GM21825 (cell line): ENCODE measurements around the gene EWSR1.

Source experiments
- ATAC-seq: cut with Tn5 transposase; IDR thresholded peaks from one replicate; pipeline ENCODE4 v1.9.1; 2021; ENCODE audit warnings: mild to moderate bottlenecking, moderate library complexity; ENCODE audit not compliant: unreplicated experiment

EWSR1 gene

DNA sequence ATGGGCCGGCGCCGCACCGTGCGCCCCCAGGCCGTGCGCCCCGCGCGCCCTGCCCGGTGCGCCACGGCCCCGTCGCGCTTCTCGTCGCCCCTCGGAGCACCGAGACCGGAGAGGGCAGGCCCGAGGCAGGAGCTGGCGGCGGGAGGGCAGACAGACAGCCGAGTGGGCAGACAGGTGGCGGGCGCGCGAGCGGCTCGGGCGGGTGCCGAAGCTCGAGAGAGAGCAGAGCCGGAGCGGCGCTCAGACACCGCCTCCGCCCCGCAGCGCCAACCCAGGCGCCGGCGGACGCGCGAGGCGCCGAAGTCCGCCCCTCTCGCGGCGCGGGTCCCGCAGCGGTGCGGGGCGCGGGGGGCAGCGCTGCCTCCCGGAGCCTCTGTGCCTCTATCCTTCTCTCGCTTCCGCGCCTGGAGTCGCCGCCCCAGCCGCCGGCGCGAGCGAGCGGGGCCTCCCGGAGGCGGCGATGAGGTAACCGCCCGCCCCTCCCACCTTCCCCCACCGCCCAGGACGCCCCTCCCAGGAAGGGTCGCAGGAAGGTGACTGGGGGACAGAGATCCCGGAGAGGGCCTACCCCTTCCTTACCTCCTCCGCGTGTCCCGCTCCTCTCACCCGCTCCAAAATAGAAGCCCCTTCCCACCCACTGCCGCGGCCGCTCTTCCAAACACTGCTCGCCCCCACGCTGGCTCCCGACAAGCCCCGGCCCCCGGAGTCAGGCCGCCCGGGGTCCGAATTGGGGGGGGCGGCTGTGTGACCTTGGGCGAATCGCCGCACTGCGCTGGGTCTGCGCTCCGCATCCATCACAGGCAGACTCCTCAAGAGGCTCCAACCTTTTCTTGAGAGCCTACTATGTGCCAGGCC lies 47.4 kb downstream of the EWSR1 start, which contains the start of gene RASL10A:
RASL10A (minus strand) TSS at position 412 of the 855 bp plus-strand sequence. CDS start 451 bp downstream, outside the sequence.
- ATAC-seq: no peak

DNA sequence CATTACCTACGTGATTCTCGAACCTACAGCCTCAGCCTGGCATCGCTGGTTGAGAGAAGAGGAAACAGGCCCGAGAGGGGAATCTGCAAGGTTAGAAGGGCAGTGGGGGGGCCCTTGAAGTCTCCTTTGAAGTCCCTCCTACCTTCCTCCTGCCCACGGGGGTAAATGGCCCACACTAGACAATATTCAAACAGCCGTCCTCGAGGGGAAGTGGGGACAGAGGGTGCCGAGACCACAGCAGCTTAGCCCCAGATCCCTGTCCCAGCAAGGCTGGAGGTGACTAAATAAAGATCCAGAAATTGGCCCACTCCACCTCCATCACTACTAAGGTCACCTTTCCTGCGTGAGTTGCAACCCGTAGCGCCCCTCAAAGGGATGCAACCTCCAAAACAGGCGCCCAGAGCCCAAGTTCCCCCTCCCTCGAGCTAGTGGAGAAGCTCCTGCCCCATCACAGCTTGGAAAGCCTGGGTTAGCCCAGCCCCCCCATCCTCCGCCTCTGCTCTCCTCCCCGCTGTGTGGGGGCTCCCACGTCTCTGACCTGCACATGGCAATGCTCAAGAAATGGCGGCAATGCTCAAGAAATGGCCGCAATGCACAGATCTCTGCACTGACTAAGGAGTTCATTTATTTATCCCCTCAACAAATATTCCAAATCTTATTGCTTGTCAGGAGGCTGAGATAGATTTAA lies 48.2 kb downstream of the EWSR1 start:
- ATAC-seq: no peak

DNA sequence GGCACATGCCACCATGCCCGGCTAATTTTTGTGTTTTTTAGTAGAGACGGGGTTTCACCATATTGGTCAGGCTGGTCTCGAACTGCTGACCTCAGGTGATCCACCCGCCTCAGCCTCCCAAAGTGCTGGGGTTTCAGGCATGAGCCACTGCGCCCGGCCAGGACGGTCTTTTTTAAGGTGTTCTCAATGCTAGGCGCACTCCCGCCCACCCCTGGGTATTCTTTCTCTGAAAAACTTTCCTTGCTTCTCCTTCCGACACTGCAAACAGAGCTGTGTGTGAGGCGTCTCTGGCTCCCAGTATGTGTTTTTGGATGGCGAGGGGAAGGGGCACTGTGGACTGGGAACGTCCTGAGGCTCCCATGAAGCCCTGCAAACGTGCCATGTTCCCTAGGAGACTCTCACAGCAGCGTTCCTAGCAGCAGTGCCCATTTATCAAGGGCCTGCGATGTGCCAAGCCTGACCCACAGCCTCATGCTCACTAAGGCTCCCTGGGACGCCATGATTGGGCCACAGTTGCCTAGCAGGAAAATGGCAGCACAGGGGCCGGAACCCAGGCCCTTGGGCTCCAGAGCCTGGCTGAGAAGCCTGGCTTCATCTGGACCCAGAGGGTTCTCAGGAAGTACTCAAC lies 49.9 kb downstream of the EWSR1 start:
- ATAC-seq: no peak

DNA sequence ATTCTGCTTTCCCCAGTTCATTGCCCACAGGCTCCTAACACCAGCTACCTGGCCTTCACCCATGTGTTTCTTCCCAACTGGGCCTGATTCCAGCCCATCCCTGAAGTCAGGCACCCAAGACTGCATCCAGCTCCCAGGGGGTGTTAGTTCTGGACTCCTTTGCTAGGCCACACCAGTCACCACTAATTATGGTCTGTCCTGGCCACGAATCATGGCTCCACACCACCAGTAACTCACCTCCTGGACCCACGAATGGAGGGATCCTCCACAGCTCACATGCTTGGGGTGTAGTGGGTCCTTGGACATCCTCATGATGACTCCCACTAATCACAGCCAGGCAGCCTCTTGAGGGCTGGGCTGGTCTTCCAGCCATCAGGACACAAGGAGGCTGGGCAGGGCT lies 51.0 kb downstream of the EWSR1 start:
- ATAC-seq: no peak

DNA sequence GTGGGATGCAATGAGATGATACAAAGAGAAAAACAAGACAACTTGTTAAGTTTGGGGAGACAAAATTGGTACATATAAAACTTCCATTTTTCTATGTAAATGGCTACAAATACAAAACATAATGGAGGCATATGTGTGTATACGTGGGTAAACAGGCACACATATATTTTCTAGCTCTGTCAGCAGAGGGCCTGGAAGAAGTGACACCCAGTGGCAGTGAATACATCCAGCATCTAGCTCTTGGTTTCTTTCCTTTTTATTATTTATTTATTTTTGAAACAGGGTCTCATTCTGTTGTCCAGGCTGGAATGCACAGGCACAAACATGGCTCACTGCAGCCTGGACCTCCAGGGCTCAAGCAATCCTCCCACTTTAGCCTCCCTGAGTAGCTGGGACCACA lies 52.5 kb downstream of the EWSR1 start:
- ATAC-seq: no peak

DNA sequence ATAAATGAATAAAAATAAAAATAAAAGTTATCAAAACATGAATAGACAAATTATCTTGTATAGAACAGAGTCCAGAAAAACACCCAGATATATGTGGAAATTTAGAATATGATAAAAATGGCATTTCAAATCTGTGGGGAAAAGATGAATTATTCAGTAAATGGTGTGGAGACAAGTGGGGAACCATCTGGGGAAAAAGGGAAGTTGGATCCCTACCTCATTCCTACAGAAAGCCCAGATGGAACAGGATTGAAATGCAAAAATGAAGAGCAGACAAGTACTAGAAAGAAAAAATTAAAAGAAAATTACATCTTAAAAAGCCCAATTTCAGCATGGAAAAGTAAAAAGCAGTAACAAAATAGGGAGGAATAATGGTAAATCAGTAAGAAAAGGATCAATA lies 55.6 kb downstream of the EWSR1 start:
- no peak for ATAC-seq

DNA sequence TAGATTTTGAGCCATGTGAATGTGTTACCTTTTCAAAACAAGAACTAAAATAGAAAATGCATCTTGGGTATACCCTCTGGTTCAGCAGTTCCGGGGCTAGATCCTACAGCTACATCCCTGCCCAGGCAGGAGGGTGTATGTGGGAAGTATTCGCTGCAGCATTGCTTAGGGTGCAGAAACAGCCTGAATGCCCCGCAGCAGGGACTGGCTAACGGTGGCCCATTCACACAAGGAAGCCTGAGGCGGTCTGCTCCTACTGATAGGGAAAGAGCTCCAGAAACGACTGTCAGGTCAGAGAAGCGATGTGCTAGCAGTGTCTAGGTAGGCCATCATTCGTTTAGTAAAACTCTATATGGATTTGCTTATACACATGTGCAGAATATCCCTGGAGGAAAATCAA lies 57.3 kb downstream of the EWSR1 start:
- ATAC-seq: no peak

DNA sequence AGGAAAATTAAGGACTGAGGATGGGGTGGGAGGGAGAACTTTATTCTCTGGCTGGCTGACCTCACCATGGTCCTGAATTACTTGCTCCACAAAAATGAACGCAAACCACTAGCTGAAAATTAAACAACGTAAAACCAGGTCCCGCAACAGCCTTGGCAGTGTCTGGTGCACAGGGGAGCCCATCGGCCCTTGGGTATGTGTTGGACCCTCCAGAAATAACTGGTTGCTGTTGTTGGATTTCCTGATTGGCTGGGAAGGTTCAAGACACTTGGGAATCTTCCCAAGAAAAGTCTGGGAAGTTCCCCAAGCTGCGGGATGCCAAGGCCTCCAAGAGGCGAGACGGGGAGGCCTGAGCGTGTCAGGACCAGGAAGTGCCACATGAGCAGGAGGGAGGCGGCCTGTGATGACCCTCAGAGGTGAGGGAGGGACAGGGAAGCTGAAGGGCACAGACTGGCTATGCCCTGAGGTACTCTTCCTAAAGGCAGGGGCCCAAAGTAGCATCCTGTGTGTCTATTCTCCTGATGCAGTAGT lies 57.8 kb downstream of the EWSR1 start:
- no peak for ATAC-seq

DNA sequence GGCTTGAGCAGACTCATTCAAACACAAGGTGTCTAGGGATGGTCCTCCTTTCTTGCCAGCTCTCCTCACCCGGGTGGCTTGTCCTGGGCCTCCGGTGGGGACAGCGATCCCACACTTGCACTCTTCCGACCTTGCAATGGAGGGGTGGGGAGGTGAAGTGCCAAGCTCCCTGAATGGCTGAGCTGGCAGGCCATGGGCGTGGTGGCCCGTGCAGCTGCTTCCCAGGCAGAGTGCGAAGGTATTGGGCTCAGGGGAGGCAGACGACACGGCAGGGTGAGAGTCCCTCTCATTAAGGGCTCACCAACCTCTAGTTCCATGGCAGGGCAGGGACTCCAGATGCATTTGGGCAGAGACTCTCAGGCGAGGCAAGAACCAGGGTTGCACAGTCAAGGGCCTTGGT lies 58.4 kb downstream of the EWSR1 start:
- no peak for ATAC-seq

DNA sequence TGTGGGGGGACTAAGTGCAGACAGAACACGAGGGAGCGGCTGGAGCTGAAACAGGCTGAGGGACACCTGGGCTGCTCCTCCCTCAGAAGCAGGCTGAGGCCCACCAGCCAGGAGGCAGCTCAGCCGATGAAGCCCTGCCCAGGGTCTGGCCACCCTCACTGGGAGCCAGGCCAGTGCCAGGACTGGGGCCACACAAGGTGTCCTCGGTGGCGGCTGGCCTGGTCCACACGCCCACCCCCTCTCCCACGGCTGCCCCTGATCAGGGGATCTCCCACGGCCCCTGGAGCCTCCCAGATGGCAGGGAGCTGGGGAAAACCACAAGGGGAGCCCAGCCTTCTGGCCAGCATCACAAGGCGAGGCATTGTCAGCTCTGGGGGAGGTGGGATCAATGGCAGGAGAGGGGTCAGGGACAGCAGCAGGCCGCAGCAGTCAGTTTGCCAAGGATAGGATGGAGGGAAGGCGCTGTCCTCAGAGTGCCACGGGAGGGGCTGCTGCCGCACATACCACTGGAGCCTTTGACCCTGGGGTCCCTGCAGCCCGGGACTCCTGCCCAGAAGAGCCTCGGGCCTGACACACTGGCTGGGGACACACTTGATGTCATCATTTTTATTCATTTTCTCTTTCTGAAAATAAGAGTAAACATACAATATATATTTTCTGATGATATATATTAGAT lies 59.2 kb downstream of the EWSR1 start:
- ATAC-seq: no peak

DNA sequence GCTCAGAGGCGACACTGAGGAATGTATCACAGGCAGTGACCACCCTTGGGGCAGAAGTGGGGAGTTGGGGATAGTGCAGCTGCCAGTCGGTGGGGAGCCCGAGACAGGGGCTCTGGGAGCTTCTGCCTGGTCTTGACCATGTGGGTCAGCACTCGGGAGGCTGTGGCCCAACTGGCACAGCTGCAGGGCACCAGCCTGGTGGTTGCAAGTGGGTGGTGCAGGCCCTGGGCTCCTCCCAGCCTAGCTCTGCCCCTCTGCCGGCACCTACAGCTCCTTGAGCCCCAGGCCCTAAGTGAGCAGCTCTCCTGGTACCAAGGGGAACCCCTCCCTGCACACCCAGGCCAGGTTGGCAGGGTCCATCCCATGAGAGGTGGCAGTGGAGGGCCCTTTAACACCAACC lies 60.0 kb downstream of the EWSR1 start:
- no peak for ATAC-seq

DNA sequence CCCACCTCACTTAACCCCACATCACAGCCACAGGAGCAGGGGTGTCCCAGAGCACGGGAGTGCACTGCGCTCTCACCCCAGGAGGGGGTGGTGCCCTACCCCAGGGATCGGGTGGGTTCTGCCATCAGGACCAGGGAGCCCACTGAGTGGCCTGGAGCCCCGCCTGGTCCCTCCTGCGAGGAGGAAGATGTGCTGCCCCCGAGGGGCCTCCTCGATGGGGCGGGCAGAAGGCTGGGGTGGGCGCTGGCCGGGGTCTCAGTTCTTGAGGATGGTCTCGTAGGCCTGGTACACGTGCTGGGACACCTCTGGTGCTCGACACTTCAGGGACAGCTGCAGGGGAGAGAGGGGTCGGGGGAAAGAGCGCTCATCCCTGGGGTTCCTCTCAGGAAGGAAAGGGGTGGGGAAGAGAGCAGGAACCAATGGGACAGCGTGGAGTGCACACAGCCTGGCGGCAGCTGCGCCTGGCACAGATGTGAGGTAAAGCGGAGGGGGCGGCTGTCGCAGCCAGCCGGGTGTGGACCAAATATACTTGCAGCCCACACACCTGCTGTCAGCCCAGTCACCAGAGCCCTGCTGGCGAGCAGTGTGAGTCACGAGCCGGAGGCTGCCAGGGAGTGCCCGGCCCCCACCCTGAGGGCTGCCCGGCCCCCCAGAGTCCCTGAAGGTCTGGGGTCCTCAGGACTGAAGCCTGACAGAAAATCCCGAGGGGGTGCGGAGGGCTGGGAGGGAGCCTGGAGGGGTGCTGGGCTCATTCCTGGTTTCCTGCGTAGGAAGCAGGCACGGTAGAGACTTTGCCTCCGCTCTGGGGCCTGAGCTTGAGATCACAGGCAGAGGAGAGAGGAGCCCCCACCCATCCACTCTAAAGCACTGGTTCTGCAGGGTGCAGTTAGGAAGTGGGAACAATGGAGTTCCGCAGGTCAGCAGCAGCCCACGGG lies 60.8 kb downstream of the EWSR1 start:
- ATAC-seq: no peak

DNA sequence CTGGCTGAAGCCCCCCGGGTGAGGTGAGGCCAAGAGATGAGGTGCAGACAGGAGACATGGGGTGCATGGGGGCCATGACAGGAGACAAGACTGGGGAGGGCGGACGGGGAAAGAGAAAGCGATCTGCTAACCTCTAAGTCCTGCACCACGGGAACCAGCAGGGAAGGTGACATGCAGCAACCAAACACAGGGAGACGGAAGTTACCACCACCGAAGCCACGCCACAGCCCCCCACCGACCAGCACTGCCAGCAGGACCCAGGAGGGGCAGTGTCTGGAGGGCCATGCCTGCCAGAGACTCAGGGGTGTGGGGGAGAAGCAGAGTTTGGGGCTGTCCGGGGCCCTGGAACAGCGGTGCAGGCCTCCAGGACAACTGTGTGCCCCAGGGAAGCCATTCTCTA lies 61.5 kb downstream of the EWSR1 start:
- ATAC-seq: no peak

DNA sequence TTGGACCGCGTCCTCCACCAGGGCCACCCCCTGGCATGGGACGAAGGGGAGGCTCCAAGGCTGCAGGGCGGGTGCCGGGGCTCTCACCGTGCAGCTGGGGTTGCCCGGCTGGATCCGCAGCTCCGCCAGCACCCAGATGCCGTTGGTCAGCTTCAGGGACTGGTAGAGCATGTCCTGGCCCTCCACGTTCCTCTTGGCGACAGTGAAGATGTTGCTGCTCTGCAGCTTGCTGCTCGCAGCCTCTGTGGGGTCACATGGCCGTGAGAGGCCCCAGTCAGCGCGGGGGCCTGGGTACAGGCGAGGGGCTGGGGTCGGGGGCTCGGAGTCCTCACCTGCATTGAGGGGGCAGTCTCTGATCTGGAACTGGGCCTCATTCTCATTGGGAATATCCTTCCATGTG lies 62.2 kb downstream of the EWSR1 start:
- no peak for ATAC-seq

DNA sequence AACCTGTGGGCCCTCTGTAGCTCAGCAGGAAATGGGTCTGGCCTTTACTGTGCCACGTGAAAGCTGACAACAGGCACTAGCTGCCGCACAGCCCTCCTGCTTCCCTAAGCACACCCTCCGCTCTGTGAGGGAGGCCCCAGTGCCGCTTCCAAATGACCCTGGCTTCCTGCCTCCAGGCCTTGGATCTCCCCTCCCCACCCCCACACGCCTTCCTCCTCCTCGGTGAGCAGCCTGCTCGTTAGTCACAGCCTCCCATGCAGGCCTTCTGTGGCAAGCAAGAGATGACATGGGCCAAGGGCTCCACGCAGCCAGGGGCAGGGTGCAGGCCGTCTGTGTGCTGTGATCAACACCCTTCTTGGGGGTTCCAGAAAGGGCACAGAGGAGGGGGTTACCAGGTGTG lies 62.7 kb downstream of the EWSR1 start:
- ATAC-seq: no peak

DNA sequence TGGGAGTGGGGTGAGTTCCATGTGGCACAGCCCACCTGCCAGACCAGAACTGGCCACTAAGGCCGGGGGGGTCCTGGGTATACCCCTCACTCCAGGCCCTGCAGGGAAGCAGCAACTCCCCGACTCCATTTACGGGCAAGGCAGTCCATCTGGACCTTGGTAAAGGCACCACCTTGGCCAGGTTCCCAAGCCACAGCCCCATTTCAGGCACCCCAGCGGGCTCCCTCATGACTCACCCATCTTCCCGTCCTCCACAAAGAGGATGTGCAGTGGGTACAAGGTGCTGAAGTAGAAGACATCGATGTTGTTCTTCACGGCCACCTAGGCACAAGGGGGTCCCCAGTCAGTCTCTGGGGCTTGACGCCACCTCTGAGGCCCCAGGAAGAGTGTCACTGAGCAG lies 63.1 kb downstream of the EWSR1 start:
- ATAC-seq: no peak

DNA sequence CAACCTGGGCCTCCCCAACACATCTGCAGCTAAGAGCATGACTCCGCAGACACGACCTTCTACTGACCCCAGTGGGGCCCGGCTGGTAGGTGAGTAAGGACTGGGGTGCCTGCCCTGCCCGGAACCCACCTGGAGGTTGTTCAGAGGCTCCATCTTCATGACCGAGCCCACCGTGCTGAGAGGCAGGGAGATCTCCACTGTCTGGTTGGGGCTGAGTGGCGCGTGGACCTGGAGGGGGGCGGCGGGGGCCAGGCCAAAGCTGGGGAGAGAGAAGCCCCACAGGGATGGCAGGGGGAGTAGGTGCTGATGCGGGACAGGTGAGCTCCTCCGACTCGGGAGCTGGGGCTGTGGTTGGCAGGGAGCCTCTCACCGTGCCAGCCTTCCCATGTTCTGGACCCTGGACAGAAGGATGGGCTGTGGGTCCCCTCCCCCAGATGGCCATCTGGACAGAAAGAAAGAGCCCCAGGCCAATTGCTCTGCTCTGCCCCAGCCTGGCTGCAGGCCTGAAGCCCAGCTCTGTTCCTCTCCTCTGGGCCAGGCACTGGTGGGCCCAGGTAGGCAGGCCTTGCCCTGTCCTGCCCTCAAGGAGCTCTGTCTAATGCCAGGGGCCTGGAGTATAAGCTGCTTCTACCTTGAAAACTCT lies 63.7 kb downstream of the EWSR1 start:
- ATAC-seq: no peak

DNA sequence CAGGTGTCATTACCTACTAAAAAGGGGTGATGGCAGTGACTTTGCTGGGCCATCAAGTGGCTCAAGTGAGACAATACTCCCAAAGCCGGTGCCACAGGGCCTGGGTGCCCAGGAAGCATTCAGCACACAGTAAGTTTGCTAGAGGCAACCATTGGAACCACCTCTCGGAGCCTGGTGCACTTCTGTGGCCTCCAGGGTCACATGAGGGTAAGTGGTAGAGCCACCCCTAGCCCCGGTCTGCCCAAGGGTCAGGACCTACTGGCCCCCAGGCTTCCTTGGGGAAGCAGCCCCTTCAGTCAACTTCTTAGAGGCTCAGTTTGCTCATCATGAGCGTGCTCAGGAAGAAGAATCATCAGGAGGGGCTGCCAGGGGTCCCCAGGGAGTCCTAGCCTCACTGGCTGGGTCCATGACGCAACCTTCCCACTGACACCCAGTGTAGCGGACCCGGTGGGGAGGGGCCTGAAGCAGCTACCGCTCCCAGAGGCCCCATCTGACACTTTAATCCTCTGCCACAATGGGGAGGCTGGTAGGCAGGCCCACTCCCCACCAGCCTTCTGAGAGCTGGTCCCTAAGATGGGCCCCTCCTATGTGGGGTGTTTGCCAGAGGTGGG lies 64.9 kb downstream of the EWSR1 start:
- no peak for ATAC-seq

DNA sequence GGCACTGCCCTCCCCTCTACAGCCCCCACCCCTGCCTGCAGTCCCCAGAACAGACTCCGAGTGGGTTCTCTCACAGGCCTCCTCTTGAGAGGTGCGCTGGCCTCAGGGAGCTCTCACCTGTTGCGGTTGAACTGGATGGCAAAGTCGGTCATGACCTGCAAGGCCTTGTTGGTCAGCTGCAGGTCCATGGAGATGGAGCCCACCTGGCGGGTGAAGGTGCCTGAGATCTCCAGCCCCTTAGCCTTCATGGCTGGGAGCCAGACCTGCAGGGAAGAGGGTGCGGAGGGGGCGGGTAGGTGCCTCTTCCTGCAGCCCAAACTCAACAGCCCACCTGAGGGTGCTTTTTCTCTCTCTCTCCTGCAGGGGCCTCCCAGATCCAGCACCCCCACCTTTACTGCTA lies 66.1 kb downstream of the EWSR1 start:
- ATAC-seq: no peak
